Activated naive CD8-positive, alpha-beta T cell treated with anti-CD3 and anti-CD28 coated beads, Interleukin-2, amount 10 ng/mL, durations not matched to agents 7 days and 5 days (primary cell): ENCODE data around the gene SLC1A7. TPM values are rescaled to one million over a fixed set of nuclear protein-coding genes. Genes with fewer than 3 reads are reported as not detected.

Experiments
- ATAC-seq: fragments of 150-1000 bp; cut with Tn5 transposase; one replicate; pipeline ENCODE4 v1.10.0; 2021; ENCODE audit warnings: low read depth, moderate library complexity
- POLR2A ChIA-PET: fragments of 350-600 bp; sonication (Branson Sonifier 250); formaldehyde crosslinking; loops from one replicate; lab custom pipeline; 2021; ENCODE audit warnings: antibody characterized with exemption; lab: Charles Lee
- DNase-seq: peaks from one replicate; pipeline ENCODE4 v3.0.0; 2021
- H3K27ac Mint-ChIP-seq: one replicate; pipeline ENCODE4 v1.8.0; 2022; ENCODE audit warnings: mild to moderate bottlenecking, mixed read lengths
- H3K27me3 Mint-ChIP-seq: one replicate; pipeline ENCODE4 v1.8.0; 2022; ENCODE audit warnings: mild to moderate bottlenecking, moderate library complexity, mixed read lengths
- H3K36me3 Mint-ChIP-seq: one replicate; pipeline ENCODE4 v1.8.0; 2021; ENCODE audit warnings: mild to moderate bottlenecking, mixed read lengths
- H3K4me1 Mint-ChIP-seq: one replicate; pipeline ENCODE4 v1.8.0; 2021; ENCODE audit warnings: mixed read lengths
- H3K4me3 Mint-ChIP-seq: one replicate; pipeline ENCODE4 v1.8.0; 2022; ENCODE audit warnings: mild to moderate bottlenecking, moderate library complexity, mixed read lengths
- H3K9me3 Mint-ChIP-seq: one replicate; pipeline ENCODE4 v1.8.0; 2021; ENCODE audit warnings: mixed read lengths
- total RNA-seq, 2 experiments: library from RNA; stranded (reverse); gene quantifications; one replicate each; pipeline ENCODE4 v1.2.3, GENCODE V29; 2021

Gene SLC1A7
- total RNA-seq, 2 experiments from 2014 or later = not detected

- DNase-seq = no peak
- ATAC-seq = no peak
- H3K4me1 Mint-ChIP-seq = peaks cover 4% of the 10 kb centered on the region
- H3K9me3 Mint-ChIP-seq = no peaks in the 10 kb centered on the region
- no peaks in the 10 kb centered on the region for H3K27me3 Mint-ChIP-seq
- POLR2A ChIA-PET = no interaction called here
- no peak overlapping the region for H3K4me3 Mint-ChIP-seq
- H3K27ac Mint-ChIP-seq = no peak overlapping the region
- peaks cover 14% of the 10 kb centered on the region for H3K36me3 Mint-ChIP-seq
These were observed 95.5 kb downstream of the SLC1A7 start for GRCh38 chr1:53046930-53047329.

DNA sequence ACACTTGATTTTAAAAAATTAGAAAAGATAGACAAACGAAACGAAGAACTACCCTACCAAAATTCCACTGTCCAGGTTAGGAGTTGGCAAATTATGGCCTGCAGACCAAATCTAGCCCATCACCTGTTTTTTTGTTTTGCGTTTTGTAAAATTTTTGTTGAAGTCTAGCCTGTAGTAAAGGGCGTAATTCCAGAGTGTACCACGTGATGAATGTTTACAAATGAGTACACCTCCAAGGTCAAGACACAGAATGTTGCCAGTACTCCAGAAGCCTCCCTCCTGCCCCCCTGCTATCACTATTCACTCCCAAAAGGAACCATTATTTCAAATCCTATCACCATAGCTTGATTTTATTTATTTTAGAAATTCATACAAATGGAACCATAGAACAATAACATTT lies 97.5 kb downstream of the SLC1A7 start:
- Mint-ChIP-seq H3K27ac (no peak overlapping the region), H3K4me1 (peaks cover 4% of the 10 kb centered on the region), H3K9me3 (no peaks in the 10 kb centered on the region), H3K27me3 (no peaks in the 10 kb centered on the region), H3K4me3 (no peak overlapping the region), H3K36me3 (peaks cover 16% of the 10 kb centered on the region)
- DNase-seq (no peak), ATAC-seq (no peak)
- POLR2A ChIA-PET = no interaction called here

DNA sequence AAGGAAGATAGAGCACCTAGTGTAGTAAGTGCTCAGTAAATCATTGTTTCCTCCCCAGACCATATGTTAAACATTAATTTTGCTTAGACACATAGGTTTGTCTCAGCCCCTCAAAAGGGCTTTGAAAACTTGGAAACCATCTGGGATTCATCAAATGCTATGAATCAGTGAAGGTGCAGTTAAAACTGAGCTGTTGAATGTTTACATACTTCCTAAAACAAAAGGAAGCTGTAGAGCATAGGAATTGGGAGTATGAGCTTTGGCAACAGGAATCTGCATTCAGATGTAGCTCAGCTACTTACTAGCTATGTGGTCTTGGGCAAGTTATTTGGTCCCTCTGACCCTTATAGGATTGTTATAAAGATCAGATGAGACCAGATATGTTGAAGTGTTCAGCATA lies 99.2 kb downstream of the SLC1A7 start:
- Mint-ChIP-seq H3K27ac (no peak overlapping the region), H3K36me3 (peaks cover 18% of the 10 kb centered on the region), H3K4me1 (peaks cover 4% of the 10 kb centered on the region), H3K27me3 (no peaks in the 10 kb centered on the region), H3K9me3 (no peaks in the 10 kb centered on the region), H3K4me3 (no peak overlapping the region)
- ATAC-seq (no peak), DNase-seq (no peak)
- POLR2A ChIA-PET = no interaction called here

- DNase-seq (no peak), ATAC-seq (no peak)
- H3K27ac Mint-ChIP-seq = no peak overlapping the region
- H3K4me1 Mint-ChIP-seq = peaks cover 4% of the 10 kb centered on the region
- H3K36me3 Mint-ChIP-seq = peaks cover 12% of the 10 kb centered on the region
- H3K27me3 Mint-ChIP-seq = no peaks in the 10 kb centered on the region
- no peaks in the 10 kb centered on the region for H3K9me3 Mint-ChIP-seq
- POLR2A ChIA-PET = no interaction called here
- no peak overlapping the region for H3K4me3 Mint-ChIP-seq
These were observed 103.9 kb downstream of the SLC1A7 start for GRCh38 chr1:53038566-53038965.

Other genes with a start within 250 kb of the SLC1A7 start
- gene ECHDC2, start 220.9 kb downstream of the SLC1A7 start, total RNA-seq = 10 to 100 TPM; 80.7 to 88.4 TPM
- 10 to 100 TPM; 81.0 to 81.6 TPM for gene SCP2, start 215.4 kb downstream of the SLC1A7 start, total RNA-seq
- gene PODN, start 80.4 kb downstream of the SLC1A7 start, total RNA-seq = under 1 TPM in 1 of 2 experiments, not detected in 1; 0.14 TPM
- 10 to 100 TPM; 15.5 to 18.1 TPM for gene CPT2, start 54.2 kb upstream of the SLC1A7 start, total RNA-seq
- gene CZIB, start 78.0 kb upstream of the SLC1A7 start, total RNA-seq = 10 to 100 TPM; 57.7 to 63.1 TPM
- 10 to 100 TPM; 67.4 to 70.4 TPM for gene MAGOH, start 95.9 kb upstream of the SLC1A7 start, total RNA-seq
- gene LRP8, start 185.4 kb upstream of the SLC1A7 start, total RNA-seq = 10 to 100 TPM; 45.0 to 54.3 TPM